HG03108 (cell line): ENCODE results near the gene NKAIN2.

Experiments used
- ATAC-seq: cut with Tn5 transposase; IDR thresholded peaks from one replicate; pipeline ENCODE4 v1.9.1; 2021; ENCODE audit warnings: moderate library complexity; ENCODE audit not compliant: unreplicated experiment

The NKAIN2 gene

GRCh38 chr6:123806561-123806960, 2.9 kb downstream of the NKAIN2 start:
- ATAC-seq: no peak

GRCh38 chr6:123808556-123808955, 4.9 kb downstream of the NKAIN2 start:
- no peak for ATAC-seq

GRCh38 chr6:123810214-123810613, 6.5 kb downstream of the NKAIN2 start:
- ATAC-seq: no peak

GRCh38 chr6:123810948-123811347, 7.3 kb downstream of the NKAIN2 start:
- no peak for ATAC-seq

GRCh38 chr6:123811378-123811777, 7.7 kb downstream of the NKAIN2 start:
- no peak for ATAC-seq

- no peak for ATAC-seq
Observed at GRCh38 chr6:123812621-123813020, 9.0 kb downstream of the NKAIN2 start.

GRCh38 chr6:123821112-123821511, 17.4 kb downstream of the NKAIN2 start:
- ATAC-seq: no peak

- no peak for ATAC-seq
Observed at GRCh38 chr6:123829302-123829953, 25.8 kb downstream of the NKAIN2 start.

- no peak for ATAC-seq
Observed at GRCh38 chr6:123830120-123830519, 26.5 kb downstream of the NKAIN2 start.

- no peak for ATAC-seq
Observed at GRCh38 chr6:123838505-123839234, 35.0 kb downstream of the NKAIN2 start.

- no peak for ATAC-seq
Observed at GRCh38 chr6:123841067-123841896, 37.6 kb downstream of the NKAIN2 start.

- no peak for ATAC-seq
Observed at GRCh38 chr6:123844011-123844410, 40.3 kb downstream of the NKAIN2 start.

GRCh38 chr6:123848347-123848746, 44.7 kb downstream of the NKAIN2 start:
- no peak for ATAC-seq

GRCh38 chr6:123849406-123849805, 45.7 kb downstream of the NKAIN2 start:
- ATAC-seq: no peak

- no peak for ATAC-seq
Observed at GRCh38 chr6:123850555-123850954, 46.9 kb downstream of the NKAIN2 start.

- ATAC-seq: no peak
Observed at GRCh38 chr6:123854201-123854600, 50.5 kb downstream of the NKAIN2 start.

GRCh38 chr6:123855506-123855905, 51.8 kb downstream of the NKAIN2 start:
- ATAC-seq: no peak

- ATAC-seq: no peak
Observed at GRCh38 chr6:123859291-123859690, 55.6 kb downstream of the NKAIN2 start.

- no peak for ATAC-seq
Observed at GRCh38 chr6:123869334-123869733, 65.7 kb downstream of the NKAIN2 start.

- ATAC-seq: no peak
Observed at GRCh38 chr6:123873974-123874373, 70.3 kb downstream of the NKAIN2 start.

GRCh38 chr6:123875784-123876183, 72.1 kb downstream of the NKAIN2 start:
- ATAC-seq: no peak

GRCh38 chr6:123879749-123880148, 76.1 kb downstream of the NKAIN2 start:
- ATAC-seq: no peak
